HG03196 (cell line): ENCODE measurements around the gene UBL7.

ENCODE experiments used
- ATAC-seq: cut with Tn5 transposase; IDR thresholded peaks from one replicate; pipeline ENCODE4 v1.9.1; 2021; ENCODE audit not compliant: unreplicated experiment

The UBL7 gene

GRCh38 chr15:74442063-74442462, 18.9 kb downstream of the UBL7 start:
- no peak for ATAC-seq

- no peak for ATAC-seq
Measured at GRCh38 chr15:74441248-74441941, 19.6 kb downstream of the UBL7 start.

GRCh38 chr15:74438721-74439316, 22.1 kb downstream of the UBL7 start:
- ATAC-seq, result peak; percentile 45

GRCh38 chr15:74438206-74438605, 22.8 kb downstream of the UBL7 start:
- no peak for ATAC-seq

- ATAC-seq, result no peak
Measured at GRCh38 chr15:74434263-74435136, 26.5 kb downstream of the UBL7 start.

- ATAC-seq, result peak; percentile 64
Measured at GRCh38 chr15:74433592-74434262, 27.2 kb downstream of the UBL7 start, which contains the start of gene SEMA7A. Gene SEMA7A (minus strand): TSS chr15:74433958. CDS start chr15:74433918, 40 bp downstream.

GRCh38 chr15:74432968-74433591, 27.9 kb downstream of the UBL7 start:
- no peak for ATAC-seq

- ATAC-seq, result no peak
Measured at GRCh38 chr15:74432271-74432967, 28.5 kb downstream of the UBL7 start.

GRCh38 chr15:74431645-74432044, 29.3 kb downstream of the UBL7 start:
- no peak for ATAC-seq

GRCh38 chr15:74431116-74431515, 29.8 kb downstream of the UBL7 start:
- no peak for ATAC-seq

- ATAC-seq, result no peak
Measured at GRCh38 chr15:74430510-74430951, 30.4 kb downstream of the UBL7 start.

- ATAC-seq, result no peak
Measured at GRCh38 chr15:74429781-74430400, 31.1 kb downstream of the UBL7 start.

GRCh38 chr15:74428970-74429780, 31.8 kb downstream of the UBL7 start:
- ATAC-seq, result no peak

GRCh38 chr15:74428442-74428787, 32.5 kb downstream of the UBL7 start:
- ATAC-seq, result no peak

GRCh38 chr15:74427607-74428441, 33.1 kb downstream of the UBL7 start:
- no peak for ATAC-seq

- no peak for ATAC-seq
Measured at GRCh38 chr15:74426404-74427281, 34.3 kb downstream of the UBL7 start.

GRCh38 chr15:74425630-74426029, 35.3 kb downstream of the UBL7 start:
- no peak for ATAC-seq
